Germinal center (tissue), 1 donor: ENCODE results near the gene LIPN.

Experiments
- DNase-seq: peaks from one replicate; pipeline ENCODE4 v3.0.0; 2012; ENCODE audit warnings: mixed read lengths, low spot score

Gene LIPN

DNA sequence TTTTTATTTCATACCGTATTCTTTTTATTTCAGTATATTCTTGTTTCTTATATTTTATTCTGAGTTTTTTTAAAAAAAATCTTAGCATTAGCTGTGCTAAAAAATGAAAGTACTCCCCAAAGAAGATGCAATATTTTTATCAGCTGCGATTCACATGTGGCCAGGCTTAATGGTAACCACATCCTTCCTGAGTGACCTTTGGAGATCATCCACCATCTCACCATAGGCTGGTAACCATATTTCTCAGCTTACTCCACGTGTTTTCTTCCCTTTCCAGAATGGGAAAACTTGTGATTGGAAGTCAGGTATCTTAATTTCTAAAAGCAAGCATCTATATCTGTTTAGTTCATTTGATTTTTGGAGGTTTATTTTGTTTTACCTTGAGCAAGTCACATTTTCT, 23.9 kb downstream of the LIPN start:
- DNase-seq = no peak

DNA sequence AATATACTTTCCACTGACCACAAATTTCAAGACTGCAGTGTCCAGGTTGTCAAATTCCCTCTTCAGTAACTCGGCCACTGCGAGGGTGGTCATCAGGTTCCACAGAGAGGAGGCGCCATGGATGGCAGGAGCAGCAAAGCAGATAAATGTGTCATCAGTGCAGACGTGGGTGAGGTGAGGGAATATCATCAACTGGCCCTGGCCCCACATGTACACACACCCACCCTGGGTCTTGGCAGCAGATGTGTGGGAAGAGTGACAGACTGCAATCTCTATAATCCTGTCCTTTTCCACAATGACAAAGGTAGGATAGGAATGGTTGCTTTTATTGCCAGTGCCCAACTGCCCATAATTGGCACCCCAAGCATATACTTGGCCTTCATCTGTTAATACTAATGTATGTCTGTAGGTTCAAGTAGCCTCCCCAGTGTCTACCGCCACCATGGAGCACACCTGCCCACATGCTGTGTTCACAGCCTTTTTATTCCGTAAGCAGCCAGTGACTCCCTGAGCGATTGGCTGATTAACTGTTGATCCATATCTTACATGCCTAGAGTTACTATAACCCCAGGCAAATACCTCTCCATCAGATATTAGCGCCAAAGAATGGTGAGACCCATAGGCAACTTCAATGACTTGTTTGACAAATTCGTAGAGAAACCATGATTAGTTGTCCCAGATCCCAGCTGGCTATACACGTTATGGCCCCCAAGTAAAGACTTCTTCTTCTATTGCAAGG, 26.4 kb downstream of the LIPN start:
- no peak for DNase-seq

DNA sequence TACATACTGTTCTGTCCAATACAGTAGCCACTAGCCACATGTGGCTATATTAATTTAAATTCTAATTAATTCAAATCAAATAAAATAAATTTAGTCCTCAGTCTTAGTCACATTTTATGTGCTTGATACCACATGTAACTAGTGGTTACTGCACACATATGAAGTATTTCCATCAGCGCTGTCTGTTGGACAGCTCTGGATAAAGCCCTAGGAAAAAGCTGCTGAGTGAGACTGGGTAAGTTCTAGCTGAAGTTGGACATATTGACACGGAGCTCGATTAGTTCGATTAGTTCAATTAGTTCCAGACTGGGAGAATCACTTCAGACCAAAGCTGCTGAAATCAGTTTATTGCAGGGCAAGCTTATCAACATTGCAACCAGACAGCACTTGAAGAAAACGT, 27.6 kb downstream of the LIPN start:
- DNase-seq = no peak

DNA sequence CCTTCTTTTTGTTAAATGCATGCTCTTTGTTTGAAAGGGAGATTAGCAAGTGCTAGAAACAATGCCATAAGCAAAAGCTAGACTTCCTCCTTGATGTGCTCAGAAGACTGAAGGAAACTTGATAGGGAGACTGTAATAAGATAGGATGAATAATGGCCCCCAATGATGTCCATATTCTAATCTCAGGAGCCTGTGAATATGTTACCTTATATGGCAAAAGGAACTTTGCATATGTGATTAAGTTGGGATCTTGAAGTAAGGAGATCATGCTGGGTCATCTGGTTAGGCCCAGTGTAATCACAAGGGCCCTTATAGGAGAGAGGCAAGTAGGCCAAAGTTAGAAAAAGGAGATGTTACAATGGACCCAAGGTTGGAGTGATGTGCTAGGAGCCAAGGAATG, 29.1 kb downstream of the LIPN start:
- no peak for DNase-seq

DNA sequence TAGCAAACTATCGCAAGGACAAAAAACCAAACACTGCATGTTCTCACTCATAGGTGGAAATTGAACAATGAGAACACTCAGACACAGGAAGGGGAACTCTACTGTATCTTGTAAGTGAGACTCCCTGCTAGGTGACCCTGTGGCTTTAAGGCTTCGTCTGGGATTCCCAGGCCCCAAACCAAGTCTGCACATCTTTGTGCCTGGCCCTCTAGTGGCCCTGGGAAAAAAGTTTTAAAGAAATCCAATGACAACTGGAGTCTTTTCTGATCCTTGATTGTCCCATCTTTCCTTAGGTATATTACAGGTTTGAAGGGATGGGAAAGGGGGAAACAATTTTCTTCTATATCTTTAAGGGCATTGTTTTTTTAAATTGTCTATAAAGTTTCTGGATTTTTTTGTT, 32.1 kb downstream of the LIPN start:
- no peak for DNase-seq

DNA sequence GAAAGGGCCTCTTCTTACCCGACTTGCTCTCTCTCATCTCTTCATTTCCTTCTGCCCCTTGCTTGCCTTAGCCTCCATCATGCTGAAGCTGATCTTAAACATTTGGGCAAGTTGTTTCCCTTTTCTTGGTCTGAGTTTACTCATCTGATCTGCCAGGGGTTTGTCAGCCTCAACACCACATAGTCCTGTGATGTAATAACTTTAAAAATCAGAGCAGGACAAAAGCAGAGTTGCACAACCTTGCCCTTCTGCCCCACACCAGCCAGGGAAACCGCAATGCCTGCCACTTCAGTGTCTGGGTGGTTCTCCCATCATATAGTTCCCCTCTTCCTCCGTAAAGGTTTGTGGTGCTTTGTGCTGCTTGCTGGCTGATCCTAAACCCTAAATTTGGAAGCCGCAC, 32.8 kb downstream of the LIPN start:
- DNase-seq = no peak

DNA sequence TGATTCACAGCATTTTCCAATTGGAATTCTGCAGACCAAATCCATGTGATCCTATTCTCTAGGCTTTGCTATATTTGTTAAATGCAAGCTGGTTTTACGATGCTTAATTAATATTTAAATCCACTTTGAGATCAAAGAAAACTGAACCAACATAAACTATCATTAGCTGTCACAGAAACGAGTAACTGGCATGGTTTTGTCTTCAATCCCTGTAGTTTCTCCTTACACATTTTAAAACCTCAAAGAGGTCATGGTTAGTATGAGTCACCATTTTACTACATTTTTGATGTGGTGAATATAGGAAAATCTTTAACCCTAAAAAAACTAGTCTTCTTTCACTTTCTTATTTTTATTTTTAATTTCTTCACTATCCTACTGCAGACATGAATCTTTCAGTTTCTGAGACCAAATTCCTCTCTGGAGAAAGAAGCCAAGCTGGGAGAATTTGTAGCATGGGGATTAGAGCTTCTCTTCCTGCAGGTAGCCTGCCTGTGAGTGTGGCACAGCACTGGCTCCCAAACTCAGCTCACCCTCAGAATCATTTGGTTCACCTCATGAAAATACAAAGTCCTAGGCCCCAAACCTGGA, 34.0 kb downstream of the LIPN start:
- DNase-seq = no peak

DNA sequence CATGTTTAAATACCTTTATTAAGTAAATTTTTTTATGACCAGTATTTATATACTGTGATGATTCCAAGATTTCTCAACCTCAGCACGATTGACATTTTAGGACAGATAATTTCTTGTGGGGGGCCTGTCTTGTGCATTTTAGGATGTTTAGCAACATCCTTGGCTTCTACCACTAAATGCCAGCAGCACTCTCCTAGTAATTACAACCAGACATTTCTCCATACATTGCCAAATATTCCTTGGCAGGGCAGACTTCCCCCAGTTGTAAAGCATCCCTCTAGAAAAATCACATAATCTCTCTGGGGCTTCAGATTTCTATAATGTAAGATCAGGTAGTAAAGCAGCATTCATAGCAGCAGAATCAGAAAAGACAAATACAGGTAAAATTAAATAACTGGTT, 34.9 kb downstream of the LIPN start:
- no peak for DNase-seq

DNA sequence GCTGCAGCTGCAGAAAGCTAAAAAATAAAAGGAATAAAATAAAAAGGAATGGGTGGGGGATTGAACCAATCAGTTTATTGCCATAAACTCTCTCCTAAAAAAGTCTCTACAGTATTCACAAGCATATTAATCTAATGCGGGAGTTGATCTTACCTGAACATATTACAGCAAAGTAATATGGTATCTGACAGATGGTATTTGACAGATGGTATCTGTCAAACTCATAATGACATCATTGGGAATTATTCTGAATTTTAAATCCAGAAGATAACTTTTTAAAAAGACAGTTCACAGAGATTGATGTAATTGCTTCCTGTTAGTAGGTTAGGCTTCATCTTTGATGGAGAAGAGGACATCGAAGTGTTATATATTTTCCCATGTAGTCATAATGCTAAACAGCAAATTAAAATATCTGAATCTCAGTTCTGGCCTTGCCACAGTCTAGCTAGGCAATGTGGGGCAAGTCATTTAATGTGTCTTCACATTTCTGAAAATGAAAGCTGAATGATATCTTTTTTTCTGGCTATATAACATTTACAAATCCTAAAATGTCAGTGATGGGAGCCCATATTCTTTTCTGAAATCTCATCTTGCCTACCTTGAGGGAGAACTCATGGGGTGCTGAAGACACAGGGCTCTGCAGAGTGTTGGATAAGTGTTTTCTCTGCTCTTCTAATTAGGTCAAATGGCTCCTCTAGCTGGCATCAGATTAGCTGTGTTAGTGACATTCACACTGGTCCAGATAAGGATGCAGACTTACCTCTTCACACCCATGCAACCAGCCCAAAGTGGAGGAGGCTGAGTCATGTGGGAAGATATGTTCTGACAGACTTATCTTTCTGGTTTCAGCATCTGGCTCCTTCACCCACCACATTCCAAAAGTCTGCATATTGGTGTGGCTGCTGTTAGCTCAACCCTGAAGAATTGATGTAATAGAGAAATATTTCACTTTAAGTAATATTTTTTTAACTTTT, 40.6 kb downstream of the LIPN start:
- DNase-seq = no peak

DNA sequence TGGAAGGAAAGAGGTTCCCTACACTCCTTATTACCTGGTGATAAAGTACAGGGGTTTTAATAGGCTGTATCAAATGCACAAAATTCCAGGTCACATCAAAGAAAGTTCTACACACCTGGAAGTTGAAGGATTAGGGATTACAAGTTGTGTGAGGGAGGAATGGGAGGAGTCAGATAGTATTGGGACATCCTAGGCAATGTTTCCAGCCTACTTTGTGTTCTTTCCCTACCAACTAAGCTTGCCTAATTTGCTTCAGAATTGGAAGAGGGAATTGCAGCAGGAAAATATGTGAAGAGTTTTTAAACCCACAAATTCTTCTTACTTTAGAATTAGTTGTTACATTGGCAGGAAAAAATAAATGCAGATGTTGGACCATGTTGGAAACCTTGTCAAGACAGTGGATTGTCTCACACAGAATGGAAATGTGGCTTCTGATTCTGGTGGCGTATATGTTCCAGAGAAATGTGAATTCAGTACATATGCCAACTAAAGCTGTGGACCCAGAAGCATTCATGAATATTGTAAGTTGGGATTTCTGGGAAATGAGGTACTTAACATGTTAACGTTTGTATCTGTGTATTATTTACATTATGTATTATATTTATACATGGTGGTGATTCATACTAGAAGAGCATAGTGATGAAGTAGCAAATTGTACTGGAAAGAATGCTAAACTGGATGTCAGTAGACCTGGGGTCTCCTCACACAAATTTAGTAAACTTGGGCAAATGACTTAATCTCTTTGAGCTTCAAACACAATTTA, 42.9 kb downstream of the LIPN start, which contains the start of gene LIPM:
Gene LIPM, plus strand, starts transcription at position 208 of the 763 bp plus-strand sequence. Its CDS starts 167 bp downstream, at position 375.
- DNase-seq = no peak

DNA sequence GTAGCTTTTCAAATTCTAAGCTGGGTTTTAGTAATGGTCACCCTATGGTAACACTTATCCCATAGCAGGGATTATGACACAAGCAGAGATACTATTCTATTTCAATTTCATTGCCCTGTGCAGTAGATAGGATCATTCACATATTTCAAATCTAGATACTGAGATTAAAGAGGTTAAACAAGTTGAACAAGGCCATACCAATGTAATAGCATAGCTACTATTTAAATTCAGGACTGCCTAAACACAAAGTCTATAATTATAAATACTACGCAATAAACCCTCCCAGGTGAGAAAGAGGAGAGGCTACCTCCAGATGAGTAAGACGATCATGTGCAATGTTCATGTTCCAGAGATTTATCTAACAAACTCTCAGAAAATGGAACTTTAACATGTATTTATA, 43.8 kb downstream of the LIPN start:
- no peak for DNase-seq

DNA sequence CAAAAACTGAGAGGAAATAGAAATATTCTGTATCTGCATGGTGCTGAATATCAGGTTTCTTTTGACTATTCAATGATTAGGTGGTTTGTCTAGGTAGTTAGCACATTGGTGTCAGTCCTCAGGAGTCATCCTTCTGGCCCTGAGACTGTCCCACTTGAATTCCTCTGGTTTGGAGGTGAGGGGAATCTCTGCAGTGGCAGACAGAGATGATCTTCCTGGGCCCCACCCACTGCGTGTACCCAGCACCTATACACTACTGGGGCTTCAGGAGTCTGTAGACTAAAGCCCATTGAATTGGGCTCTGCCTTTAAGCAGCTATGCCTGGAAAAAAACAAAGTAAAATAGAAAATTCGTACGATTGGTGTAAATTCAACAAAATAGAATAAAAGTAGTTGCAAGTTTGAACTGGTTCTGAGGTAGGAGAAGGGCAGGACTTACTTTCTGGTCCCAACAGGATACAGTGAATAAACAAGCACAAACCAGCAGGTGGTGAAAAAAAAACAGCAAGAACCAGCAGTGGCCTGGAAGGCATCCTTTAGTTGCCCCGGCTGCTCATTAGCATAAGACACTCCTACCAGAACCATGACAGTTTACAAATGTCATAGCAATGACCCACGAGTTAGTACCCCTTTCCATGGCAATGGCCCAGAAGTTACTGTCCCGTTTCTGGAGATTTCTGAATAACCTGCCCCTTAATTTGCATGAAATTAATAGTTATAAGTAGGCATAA, 44.4 kb downstream of the LIPN start:
- no peak for DNase-seq

DNA sequence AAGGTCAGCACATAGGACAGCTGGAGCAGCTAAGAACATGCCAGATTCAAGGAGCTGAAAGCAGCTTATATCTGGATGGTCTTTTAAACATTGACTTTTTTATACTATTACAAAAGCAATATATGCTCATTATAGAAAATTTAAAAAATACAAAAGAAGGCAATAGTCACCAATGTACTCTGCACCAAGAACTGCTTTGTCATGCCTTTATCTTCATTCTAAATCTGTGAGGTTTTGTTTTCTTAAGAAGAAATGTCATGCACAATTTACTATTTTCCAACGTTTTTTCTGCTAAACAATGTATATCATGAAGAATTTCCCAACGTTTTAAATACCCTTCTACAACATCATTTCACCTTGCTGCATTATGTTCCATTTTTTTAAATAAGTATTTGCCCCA, 45.5 kb downstream of the LIPN start:
- no peak for DNase-seq

DNA sequence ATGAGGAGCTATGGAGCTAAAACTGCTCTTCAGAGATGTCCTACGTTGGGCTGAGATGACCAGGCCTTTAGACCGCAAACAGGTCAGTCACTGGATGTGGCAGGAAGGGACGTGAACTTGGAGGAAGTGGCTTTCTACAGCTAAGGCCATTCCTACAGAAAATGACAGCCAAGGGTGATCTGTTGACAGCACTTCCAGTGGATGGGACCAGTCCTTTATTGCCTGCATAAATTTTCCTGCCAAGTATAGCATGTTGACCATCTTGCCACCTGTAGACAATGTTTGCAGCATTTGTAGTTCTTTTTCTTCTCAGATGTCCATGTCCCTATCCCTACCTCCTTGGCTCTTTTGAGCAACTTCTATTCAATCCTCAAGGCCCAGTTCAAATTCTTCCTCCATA, 46.1 kb downstream of the LIPN start:
- DNase-seq = no peak

DNA sequence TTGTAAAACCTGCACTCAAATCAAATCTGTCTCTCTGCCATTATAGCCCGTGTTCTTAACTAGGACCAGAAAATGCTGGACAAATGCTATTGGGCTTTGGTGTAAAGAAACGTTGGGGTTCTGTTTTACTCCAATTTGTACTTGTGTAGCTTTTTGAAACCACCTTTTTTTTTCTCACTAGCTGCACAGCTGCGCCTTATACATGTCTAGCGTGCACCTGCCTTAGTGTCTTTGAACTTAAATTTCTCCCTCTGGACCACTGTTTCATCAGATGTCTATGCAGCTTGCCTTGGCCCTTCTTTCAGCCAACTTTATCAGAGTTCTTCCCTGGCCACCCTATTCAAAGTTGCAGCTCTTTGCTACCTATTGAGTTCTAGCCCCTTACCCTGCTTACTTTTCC, 49.8 kb downstream of the LIPN start:
- no peak for DNase-seq

DNA sequence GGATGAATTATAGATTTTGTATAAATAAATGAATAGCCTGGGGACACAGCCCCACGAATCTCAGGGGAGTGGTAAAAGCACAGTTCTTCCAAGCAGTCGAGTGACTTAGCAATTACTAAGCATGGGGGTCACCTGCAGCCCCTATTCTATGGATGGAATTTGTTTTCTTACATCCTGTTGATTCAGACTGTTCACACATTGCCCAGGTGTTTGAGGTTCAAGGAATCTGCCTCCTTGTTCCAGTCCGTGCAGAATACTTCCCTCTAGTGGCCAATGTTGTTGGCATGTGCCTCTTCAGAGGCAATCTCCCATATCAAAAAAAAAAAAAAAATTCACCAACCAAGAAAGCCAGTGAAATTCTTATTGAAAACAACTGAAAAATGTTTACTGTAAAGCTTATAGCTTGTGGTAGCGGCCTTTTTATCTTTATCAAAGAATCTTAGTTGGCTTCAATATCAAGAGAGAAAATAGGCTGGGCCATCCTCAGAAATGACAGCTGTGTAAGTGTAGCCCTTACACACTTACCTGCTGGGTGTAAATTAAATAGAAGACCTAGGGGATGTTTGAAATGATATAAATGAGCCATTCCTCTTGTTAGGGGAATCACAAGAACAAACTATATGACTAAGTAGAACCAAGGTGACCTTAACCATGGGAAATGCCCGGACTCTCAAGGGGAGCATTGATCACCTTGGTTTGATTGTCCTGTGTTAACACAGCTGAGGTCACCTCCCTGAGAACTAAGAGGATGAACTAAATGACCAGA, 50.6 kb downstream of the LIPN start:
- DNase-seq = peak; percentile 23

DNA sequence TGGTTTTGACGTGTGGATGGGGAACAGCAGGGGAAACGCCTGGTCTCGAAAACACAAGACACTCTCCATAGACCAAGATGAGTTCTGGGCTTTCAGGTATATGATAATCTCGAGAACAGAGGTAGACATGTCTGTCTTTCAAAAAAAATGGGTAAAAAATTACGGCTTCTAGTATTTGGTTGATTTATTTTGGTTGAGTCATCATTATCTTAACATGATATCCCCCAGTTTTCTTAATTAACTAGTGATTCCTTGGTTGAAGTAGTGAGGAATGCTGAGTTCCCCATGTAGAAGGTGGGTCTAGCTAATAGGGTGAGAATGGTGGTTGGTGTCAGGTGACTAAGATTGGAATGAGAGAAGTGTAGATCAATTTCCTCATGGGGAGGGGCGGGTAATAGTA, 53.4 kb downstream of the LIPN start:
- DNase-seq = no peak

DNA sequence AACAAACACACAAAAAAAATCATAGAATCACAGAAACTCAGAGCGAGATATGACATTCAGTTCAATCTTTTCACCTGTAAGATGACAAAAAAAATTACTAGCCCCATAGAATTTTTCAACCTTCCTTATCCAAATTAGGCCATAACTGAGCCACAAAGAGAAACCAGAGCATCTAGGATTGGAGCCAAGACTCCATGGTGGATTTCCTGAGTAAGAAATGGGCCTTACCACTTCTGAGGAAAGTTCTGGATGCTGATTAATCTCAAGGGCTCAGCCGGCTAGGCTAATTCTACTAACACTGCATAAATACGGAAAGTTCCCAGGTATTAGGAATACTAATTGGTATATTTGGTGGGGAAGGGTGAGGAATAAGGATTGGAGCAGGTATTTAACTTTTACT, 59.5 kb downstream of the LIPN start:
- no peak for DNase-seq

DNA sequence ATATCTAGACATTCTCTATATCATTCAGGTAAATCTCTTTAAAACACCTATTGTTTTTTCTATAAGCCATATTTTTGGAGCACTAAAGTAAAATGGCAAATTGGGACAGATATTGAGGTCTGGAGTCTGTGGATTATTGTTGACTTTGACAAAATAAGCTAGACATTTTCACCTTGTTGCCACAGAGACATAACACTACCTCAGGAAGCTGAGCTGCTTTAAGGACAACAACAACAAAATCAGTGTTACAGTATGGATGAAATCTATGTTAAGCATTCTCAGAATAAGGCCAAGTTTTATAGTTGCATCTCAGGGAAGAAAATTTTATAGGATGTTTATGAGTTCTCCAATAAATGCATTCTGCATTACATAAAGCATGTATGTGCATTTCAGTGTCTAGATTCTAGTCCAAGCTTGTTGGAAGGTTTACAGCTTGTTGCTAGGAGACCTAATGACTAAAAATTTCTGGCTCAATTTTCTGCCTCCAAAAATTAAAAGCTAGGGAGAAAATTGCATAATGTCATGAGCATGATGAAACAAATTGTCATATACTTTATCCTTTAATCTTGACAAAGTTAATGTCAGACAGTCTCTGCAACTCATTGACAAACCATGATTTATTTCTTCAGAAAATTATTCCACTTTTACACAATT, 61.1 kb downstream of the LIPN start:
- DNase-seq = no peak

DNA sequence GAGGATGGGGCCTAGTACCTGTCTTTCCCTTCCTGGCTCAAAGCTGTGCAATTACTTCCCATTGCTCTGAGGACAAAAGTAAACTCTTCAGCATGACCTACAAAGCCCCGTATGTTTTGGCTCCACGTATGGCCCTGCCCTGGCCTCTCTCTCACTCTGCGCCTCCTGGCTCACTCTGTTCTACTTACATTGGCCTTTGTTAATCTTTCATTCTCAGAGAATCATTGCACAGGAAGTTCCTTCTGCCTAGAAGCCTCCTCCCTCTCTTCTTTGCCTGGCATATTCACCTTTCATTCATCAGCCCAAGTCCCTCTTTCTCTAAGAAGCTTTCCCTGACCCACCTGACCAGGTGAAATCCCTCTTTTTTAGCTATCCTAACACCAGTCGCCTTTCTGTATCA, 66.6 kb downstream of the LIPN start:
- DNase-seq = no peak
